C1 segment of cervical spinal cord (tissue), 14 donors: ENCODE results near the gene RASGRF2.

ENCODE experiments used
- DNase-seq, 14 donors: peaks; one replicate each; lab custom pipeline; 2025; lab: John Stamatoyannopoulos, UW

Gene RASGRF2

GRCh38 chr5:81202655-81203054 is 242.5 kb downstream of the RASGRF2 start:
- no peak for DNase-seq

- DNase-seq, result no peak
These were observed 243.6 kb downstream of the RASGRF2 start for GRCh38 chr5:81203729-81204128.

- no peak for DNase-seq
These were observed 244.0 kb downstream of the RASGRF2 start for GRCh38 chr5:81204205-81204604.

- DNase-seq, result no peak
These were observed 244.9 kb downstream of the RASGRF2 start for GRCh38 chr5:81205058-81205457.

- no peak for DNase-seq
These were observed 246.8 kb downstream of the RASGRF2 start for GRCh38 chr5:81207009-81207408.

- DNase-seq, result no peak
These were observed 248.7 kb downstream of the RASGRF2 start for GRCh38 chr5:81208904-81209303.

GRCh38 chr5:81209386-81209785 is 249.2 kb downstream of the RASGRF2 start:
- DNase-seq, result peak in 1 of 14 donors; percentile 4

- no peak for DNase-seq
These were observed 249.8 kb downstream of the RASGRF2 start for GRCh38 chr5:81209869-81210493.

GRCh38 chr5:81212211-81212751 is 252.1 kb downstream of the RASGRF2 start:
- DNase-seq, result no peak

GRCh38 chr5:81213070-81213469 is 252.9 kb downstream of the RASGRF2 start:
- no peak for DNase-seq

GRCh38 chr5:81214848-81215247 is 254.7 kb downstream of the RASGRF2 start:
- no peak for DNase-seq

- no peak for DNase-seq
These were observed 256.0 kb downstream of the RASGRF2 start for GRCh38 chr5:81216152-81216551.

GRCh38 chr5:81219389-81219788 is 259.2 kb downstream of the RASGRF2 start:
- no peak for DNase-seq

- DNase-seq, result no peak
These were observed 262.1 kb downstream of the RASGRF2 start for GRCh38 chr5:81222285-81222684.

GRCh38 chr5:81225463-81225862 is 265.3 kb downstream of the RASGRF2 start:
- DNase-seq, result no peak

- no peak for DNase-seq
These were observed 266.1 kb downstream of the RASGRF2 start for GRCh38 chr5:81226286-81226685.

- no peak for DNase-seq
These were observed 266.8 kb downstream of the RASGRF2 start for GRCh38 chr5:81226949-81227348.

GRCh38 chr5:81228084-81228483 is 267.9 kb downstream of the RASGRF2 start:
- DNase-seq, result no peak

- no peak for DNase-seq
These were observed 270.3 kb downstream of the RASGRF2 start for GRCh38 chr5:81230416-81230815.

- DNase-seq, result peak in 5 of 14 donors; percentile 27 to 90 (median 39)
These were observed 272.4 kb downstream of the RASGRF2 start for GRCh38 chr5:81232464-81233079.

GRCh38 chr5:81233080-81233634 is 273.0 kb downstream of the RASGRF2 start, which contains the start of gene CKMT2:
Gene CKMT2, plus strand, starts transcription at chr5:81233322. Its CDS starts 17,811 bp downstream, at chr5:81251133.
- peak in 9 of 14 donors; percentile 18 to 72 (median 50) for DNase-seq

- no peak for DNase-seq
These were observed 274.1 kb downstream of the RASGRF2 start for GRCh38 chr5:81234299-81234698.

GRCh38 chr5:81234801-81235200 is 274.6 kb downstream of the RASGRF2 start:
- DNase-seq, result peak in 1 of 14 donors; percentile 13
